ENCODE results near the gene AMMECR1L.

GRCh38 chr2:127877136-127877535, 8.6 kb downstream of the AMMECR1L start:
- TF ChIP-seq ELK1 (IDR thresholded peaks at IDR 0.05; ENCODE audit: borderline replicate concordance, low read depth, low read length): no peak
- no peak for TF ChIP-seq CTCF (conservative IDR thresholded peaks at IDR 0.05; ENCODE audit: low read depth, low read length)

Data from IMR-90 (cell line).